RWPE2 (cell line): ENCODE results near the gene SRXN1.

Source experiments
- ATAC-seq: fragments of 200-7000 bp; cut with Tn5 transposase; 3 replicates; pipeline ENCODE4 v1.9.1; 2021; ENCODE audit warnings: low read depth
- DNase-seq: peaks from one replicate; pipeline ENCODE4 v3.0.0-alpha.2; 2020; ENCODE audit warnings: low spot score
- H3K27ac ChIP-seq: fragments of 450-650 bp; 2 replicates; pipeline ENCODE4 v1.5.1; 2017; ENCODE audit warnings: mild to moderate bottlenecking; ENCODE audit not compliant: poor library complexity, severe bottlenecking
- H3K27me3 ChIP-seq: fragments of 250-450 bp; sonication (Bioruptor Pico); 2 replicates; pipeline ENCODE4 v1.5.1; 2021; ENCODE audit warnings: mild to moderate bottlenecking, moderate library complexity; ENCODE audit not compliant: insufficient read depth, poor library complexity, severe bottlenecking
- H3K36me3 ChIP-seq: fragments of 250-450 bp; sonication (Bioruptor Pico); 2 replicates; pipeline ENCODE4 v1.5.1; 2020; ENCODE audit warnings: low read depth, mild to moderate bottlenecking, moderate library complexity
- H3K4me1 ChIP-seq: fragments of 250-450 bp; sonication (Bioruptor Pico); 2 replicates; pipeline ENCODE4 v1.5.1; 2021; ENCODE audit warnings: mild to moderate bottlenecking, moderate library complexity; ENCODE audit not compliant: insufficient read depth, poor library complexity, severe bottlenecking
- H3K4me3 ChIP-seq: fragments of 250-450 bp; sonication (Bioruptor Pico); 2 replicates; pipeline ENCODE4 v1.5.1; 2021; ENCODE audit warnings: mild to moderate bottlenecking, moderate library complexity; ENCODE audit not compliant: severe bottlenecking
- H3K9me3 ChIP-seq: fragments of 250-450 bp; sonication (Bioruptor Pico); 2 replicates; pipeline ENCODE4 v1.5.1; 2021; ENCODE audit warnings: mild to moderate bottlenecking, moderate library complexity; ENCODE audit not compliant: severe bottlenecking
- CTCF ChIP-seq: fragments of 450-650 bp; IDR thresholded peaks from one replicate; pipeline ENCODE4 v1.5.1; 2017; ENCODE audit warnings: mild to moderate bottlenecking, moderate library complexity; ENCODE audit not compliant: poor library complexity, severe bottlenecking

Gene SRXN1

GRCh38 chr20:625360-625932 is 27.6 kb downstream of the SRXN1 start:
- ATAC-seq (no peak), DNase-seq (no peak)
- Histone ChIP-seq H3K36me3 (no peaks in the 10 kb centered on the region), H3K27ac (no peak overlapping the region), H3K27me3 (peaks cover 3% of the 10 kb centered on the region), H3K4me3 (no peak overlapping the region), H3K9me3 (no peaks in the 10 kb centered on the region), H3K4me1 (no peaks in the 10 kb centered on the region)
- TF ChIP-seq CTCF = no peak

- ATAC-seq = no peak
- no peaks in the 10 kb centered on the region for H3K36me3 ChIP-seq
- no peaks in the 10 kb centered on the region for H3K4me1 ChIP-seq
- no peak for DNase-seq
- no peak for TF ChIP-seq CTCF
- no peaks in the 10 kb centered on the region for H3K9me3 ChIP-seq
- H3K27ac ChIP-seq = no peak overlapping the region
- no peak overlapping the region for H3K4me3 ChIP-seq
- peaks cover 3% of the 10 kb centered on the region for H3K27me3 ChIP-seq
Measured at GRCh38 chr20:623704-624103, 29.3 kb downstream of the SRXN1 start.

GRCh38 chr20:623021-623420 is 30.0 kb downstream of the SRXN1 start:
- peaks cover 3% of the 10 kb centered on the region for H3K27me3 ChIP-seq
- no peak overlapping the region for H3K4me3 ChIP-seq
- H3K4me1 ChIP-seq = no peaks in the 10 kb centered on the region
- no peak overlapping the region for H3K27ac ChIP-seq
- DNase-seq (no peak), ATAC-seq (no peak)
- no peak for TF ChIP-seq CTCF
- H3K9me3 ChIP-seq = no peaks in the 10 kb centered on the region
- H3K36me3 ChIP-seq = no peaks in the 10 kb centered on the region

GRCh38 chr20:622161-622560 is 30.8 kb downstream of the SRXN1 start:
- H3K9me3 ChIP-seq = no peaks in the 10 kb centered on the region
- H3K36me3 ChIP-seq = no peaks in the 10 kb centered on the region
- DNase-seq (no peak), ATAC-seq (no peak)
- no peak for TF ChIP-seq CTCF
- H3K4me1 ChIP-seq = no peaks in the 10 kb centered on the region
- no peak overlapping the region for H3K27ac ChIP-seq
- H3K27me3 ChIP-seq = peaks cover 3% of the 10 kb centered on the region
- H3K4me3 ChIP-seq = no peak overlapping the region

GRCh38 chr20:621125-621756 is 31.8 kb downstream of the SRXN1 start:
- no peak overlapping the region for H3K4me3 ChIP-seq
- peak; percentile 59 for ATAC-seq
- H3K27ac ChIP-seq = no peak overlapping the region
- H3K9me3 ChIP-seq = no peaks in the 10 kb centered on the region
- no peak for DNase-seq
- peaks cover 3% of the 10 kb centered on the region for H3K27me3 ChIP-seq
- H3K36me3 ChIP-seq = no peaks in the 10 kb centered on the region
- H3K4me1 ChIP-seq = no peaks in the 10 kb centered on the region
- TF ChIP-seq CTCF = no peak
